Measurements from ENCODE around the gene ZNF646. TPM values are rescaled to one million over a fixed set of nuclear protein-coding genes. Genes with fewer than 3 reads are reported as not detected.

ZNF646 gene
- total RNA-seq, 1 donor from 2014 or later: 11.6 TPM

DNA sequence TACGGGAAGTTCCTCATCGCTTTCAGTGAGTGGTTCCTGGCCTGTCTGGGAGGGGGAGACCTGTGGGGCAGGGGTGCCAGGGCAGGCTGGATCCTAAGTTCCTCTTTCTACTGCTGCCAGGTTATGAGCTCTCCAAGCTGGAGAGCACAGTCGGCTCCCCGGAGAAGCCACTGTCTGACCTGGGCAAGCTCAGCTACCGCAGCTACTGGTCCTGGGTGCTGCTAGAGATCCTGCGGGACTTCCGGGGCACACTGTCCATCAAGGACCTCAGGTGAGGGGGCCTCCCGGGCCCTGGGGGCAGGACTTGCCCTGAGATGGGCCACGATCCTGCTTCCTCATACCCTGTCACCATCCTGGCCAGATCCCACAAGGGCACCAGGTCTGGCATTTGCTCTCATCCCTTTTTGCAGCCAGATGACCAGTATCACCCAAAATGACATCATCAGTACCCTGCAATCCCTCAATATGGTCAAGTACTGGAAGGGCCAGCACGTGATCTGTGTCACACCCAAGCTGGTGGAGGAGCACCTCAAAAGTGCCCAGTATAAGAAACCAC is 56.2 kb downstream of the ZNF646 start:
- intact Hi-C loops (cut with DNase I): no loop called here
- no peaks in the 10 kb centered on the region for H3K9me3 ChIP-seq
- DNase-seq (ENCODE audit: low spot score in 2 of 2): no peak
- H3K27me3 ChIP-seq: no peaks in the 10 kb centered on the region
- TF ChIP-seq, protein P1, sequence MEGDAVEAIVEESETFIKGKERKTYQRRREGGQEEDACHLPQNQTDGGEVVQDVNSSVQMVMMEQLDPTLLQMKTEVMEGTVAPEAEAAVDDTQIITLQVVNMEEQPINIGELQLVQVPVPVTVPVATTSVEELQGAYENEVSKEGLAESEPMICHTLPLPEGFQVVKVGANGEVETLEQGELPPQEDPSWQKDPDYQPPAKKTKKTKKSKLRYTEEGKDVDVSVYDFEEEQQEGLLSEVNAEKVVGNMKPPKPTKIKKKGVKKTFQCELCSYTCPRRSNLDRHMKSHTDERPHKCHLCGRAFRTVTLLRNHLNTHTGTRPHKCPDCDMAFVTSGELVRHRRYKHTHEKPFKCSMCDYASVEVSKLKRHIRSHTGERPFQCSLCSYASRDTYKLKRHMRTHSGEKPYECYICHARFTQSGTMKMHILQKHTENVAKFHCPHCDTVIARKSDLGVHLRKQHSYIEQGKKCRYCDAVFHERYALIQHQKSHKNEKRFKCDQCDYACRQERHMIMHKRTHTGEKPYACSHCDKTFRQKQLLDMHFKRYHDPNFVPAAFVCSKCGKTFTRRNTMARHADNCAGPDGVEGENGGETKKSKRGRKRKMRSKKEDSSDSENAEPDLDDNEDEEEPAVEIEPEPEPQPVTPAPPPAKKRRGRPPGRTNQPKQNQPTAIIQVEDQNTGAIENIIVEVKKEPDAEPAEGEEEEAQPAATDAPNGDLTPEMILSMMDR (IDR thresholded peaks at IDR 0.05): no peak
- no peaks in the 10 kb centered on the region for H3K4me1 ChIP-seq
- H3K36me3 ChIP-seq: peaks cover 44 to 68% of the 10 kb centered on the region in 2 donors
- H3K4me3 ChIP-seq: no peak overlapping the region
- H3K27ac ChIP-seq: peak overlapping the region in 1 of 2 donors; percentile 58

- no peak overlapping the region for H3K4me3 ChIP-seq
- TF ChIP-seq, protein P1 (IDR thresholded peaks at IDR 0.05): no peak
- H3K27ac ChIP-seq: no peak overlapping the region
- DNase-seq (ENCODE audit: low spot score in 2 of 2): no peak
- intact Hi-C loops (cut with DNase I): no loop called here
- H3K27me3 ChIP-seq: no peaks in the 10 kb centered on the region
- H3K36me3 ChIP-seq: peaks cover 44 to 63% of the 10 kb centered on the region in 2 donors
- H3K4me1 ChIP-seq: no peaks in the 10 kb centered on the region
- no peaks in the 10 kb centered on the region for H3K9me3 ChIP-seq
Measured at GRCh38 chr16:31130899-31131298, 56.7 kb downstream of the ZNF646 start.

GRCh38 chr16:31131416-31131815 is 57.2 kb downstream of the ZNF646 start:
- DNase-seq (ENCODE audit: low spot score in 2 of 2): no peak
- Histone ChIP-seq H3K4me1 (no peaks in the 10 kb centered on the region), H3K27me3 (no peaks in the 10 kb centered on the region), H3K27ac (no peak overlapping the region), H3K4me3 (no peak overlapping the region), H3K36me3 (peaks cover 44 to 58% of the 10 kb centered on the region in 2 donors), H3K9me3 (no peaks in the 10 kb centered on the region)
- intact Hi-C loops (cut with DNase I): no loop called here
- TF ChIP-seq, protein P1 (IDR thresholded peaks at IDR 0.05): no peak

DNA sequence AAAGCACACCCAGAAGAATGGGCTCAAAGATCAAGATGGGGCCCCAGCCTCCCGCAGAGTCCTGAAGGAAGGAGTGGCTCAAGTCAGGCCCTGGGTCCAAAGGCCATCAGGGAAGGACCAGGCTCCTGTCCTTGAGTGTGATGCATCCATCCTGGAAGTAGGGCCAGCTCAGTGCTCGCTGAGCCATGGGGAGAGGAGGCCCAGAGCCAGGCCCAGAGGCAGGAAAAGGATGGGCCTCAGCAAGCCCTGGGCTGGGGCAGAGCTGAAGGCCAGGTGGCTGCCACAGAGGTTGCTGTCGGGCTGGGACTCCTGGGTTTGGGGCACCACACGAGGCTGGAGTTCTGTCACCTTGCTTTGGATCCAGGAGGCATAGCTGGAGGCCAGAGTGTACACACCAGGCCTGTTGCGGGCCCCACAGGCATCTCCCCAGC is 57.6 kb downstream of the ZNF646 start:
- Histone ChIP-seq H3K27ac (no peak overlapping the region), H3K9me3 (no peaks in the 10 kb centered on the region), H3K27me3 (no peaks in the 10 kb centered on the region), H3K4me1 (no peaks in the 10 kb centered on the region), H3K4me3 (no peak overlapping the region), H3K36me3 (peaks cover 43 to 54% of the 10 kb centered on the region in 2 donors)
- intact Hi-C loops (cut with DNase I): no loop called here
- DNase-seq (ENCODE audit: low spot score in 2 of 2): no peak
- TF ChIP-seq, protein P1 (IDR thresholded peaks at IDR 0.05): no peak

- H3K36me3 ChIP-seq: peaks cover 37 to 48% of the 10 kb centered on the region in 2 donors
- no peaks in the 10 kb centered on the region for H3K4me1 ChIP-seq
- intact Hi-C loops (cut with DNase I): no loop called here
- H3K27me3 ChIP-seq: no peaks in the 10 kb centered on the region
- no peaks in the 10 kb centered on the region for H3K9me3 ChIP-seq
- no peak overlapping the region for H3K4me3 ChIP-seq
- no peak overlapping the region for H3K27ac ChIP-seq
- DNase-seq (ENCODE audit: low spot score in 2 of 2): no peak
- TF ChIP-seq, protein P1 (IDR thresholded peaks at IDR 0.05): no peak
Measured at GRCh38 chr16:31132303-31132979, 58.2 kb downstream of the ZNF646 start.

Data from ascending aorta (tissue), 2 donors.